Ramos (cell line): ENCODE data around the gene TMEM141.
"Not testable (repeated sequence)": the region's sequence is repeated elsewhere in the genome, so short reads cannot be mapped to it uniquely, and the experiment has no call there.

Experiments
- in situ Hi-C: fragments of 300-500 bp; cut with MboI; formaldehyde crosslinking; loops from one replicate; pipeline ENCODE4 v1.14.3; 2022; ENCODE audit warnings: low sequenced_read_pairs; ENCODE audit not compliant: unreplicated experiment

TMEM141 gene

DNA sequence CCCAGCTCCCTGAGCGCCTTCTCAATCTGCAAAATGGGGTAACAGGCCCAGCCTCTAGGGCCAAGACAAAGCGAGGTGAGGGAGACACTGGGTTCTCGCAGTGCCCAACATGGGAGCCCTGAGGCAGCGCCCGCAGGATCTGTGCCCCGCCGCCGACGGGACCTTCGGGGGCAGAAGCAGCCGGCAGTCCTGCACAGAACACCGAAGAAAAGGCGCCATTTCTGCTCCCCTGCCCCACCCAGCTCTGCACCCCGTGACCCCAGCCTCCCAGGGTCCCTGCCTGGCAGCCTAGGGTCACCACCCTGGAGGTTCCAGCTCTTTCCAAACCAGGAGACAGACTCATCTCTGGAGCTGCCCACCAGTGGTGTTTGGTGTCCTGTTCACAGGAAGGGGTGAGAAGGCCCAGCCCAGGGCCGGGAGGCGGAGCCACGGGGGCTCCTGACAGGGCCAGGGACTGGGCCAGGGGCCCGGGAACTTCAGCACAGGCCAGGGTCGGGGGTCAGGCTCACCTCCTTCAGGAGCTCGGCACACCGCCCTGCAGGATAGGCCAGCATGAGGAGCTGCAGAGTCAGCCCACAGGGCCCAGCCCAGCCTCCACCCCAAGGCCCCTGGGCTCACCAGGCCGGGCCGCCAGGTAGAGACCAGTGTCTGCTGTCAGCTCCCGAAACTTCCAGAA lies 36.4 kb upstream of the TMEM141 start:
- in situ Hi-C loops = no loop called here

DNA sequence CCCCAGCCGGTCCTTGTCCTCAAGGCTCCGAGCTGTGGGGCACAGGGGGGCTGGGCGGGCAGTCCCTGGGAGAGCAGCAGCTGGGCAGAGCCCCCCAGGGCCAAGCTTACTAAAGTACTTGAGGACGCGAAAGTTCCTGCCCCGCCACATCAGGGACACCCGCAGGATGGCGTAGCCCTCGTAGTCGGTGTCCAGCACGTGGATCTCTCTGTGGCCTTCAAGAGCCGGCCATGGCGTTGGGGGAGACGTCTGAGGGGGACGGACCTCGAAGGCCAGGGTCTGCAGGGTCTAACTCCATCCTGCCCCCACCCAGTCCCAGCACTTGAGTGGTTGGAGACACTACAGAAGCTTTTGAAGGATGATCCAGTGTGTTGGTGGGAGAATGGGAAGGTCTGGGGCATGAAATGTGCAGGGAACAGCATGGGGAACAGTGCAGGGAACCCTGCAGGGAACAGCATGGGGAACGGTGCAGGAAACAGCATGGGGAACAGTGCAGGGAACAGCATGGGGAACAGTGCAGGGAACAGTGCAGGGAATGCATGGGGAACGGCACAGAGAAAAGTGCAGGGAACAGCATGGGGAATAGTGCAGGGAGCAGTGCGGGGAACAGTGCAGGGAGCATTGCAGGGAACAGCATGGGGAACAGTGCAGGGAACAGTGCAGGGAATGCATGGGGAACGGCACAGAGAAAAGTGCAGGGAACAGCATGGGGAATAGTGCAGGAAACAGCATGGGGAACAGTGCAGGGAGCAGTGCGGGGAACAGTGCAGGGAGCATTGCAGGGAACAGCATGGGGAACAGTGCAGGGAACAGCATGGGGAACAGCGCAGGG lies 35.6 kb upstream of the TMEM141 start:
- in situ Hi-C loops = not testable (repeated sequence)

DNA sequence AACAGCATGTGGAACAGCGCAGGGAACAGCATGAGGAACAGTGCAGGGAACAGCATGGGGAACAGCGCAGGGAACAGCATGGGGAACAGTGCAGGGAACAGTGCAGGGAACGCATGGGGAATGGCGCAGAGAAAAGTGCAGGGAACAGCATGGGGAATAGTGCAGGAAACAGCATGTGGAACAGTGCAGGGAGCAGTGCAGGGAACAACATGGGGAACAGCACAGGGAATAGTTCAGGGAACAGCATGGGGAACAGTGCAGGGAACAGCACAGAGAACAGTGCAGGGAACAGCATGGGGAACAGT lies 35.1 kb upstream of the TMEM141 start:
- in situ Hi-C loops = no loop called here

DNA sequence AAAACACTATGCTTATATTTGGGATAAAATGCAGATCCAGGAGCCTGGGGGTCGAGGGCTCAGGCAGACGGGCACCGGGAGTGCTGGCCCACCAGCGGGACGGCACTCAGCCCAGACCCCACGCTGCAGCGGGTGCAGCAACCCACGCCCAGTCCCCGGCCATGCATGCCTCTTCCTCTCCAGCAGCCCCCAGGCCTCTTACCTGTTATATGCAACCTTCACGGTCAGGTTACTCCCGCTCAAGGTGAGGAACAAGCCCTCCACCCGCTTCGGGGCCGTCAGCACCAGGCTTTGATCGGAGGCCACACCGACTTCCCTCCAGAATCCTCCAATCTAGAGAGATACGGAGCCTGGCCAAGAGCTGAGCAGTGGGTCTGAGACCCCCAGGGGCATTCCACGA lies 34.3 kb upstream of the TMEM141 start:
- in situ Hi-C loops = no loop called here

DNA sequence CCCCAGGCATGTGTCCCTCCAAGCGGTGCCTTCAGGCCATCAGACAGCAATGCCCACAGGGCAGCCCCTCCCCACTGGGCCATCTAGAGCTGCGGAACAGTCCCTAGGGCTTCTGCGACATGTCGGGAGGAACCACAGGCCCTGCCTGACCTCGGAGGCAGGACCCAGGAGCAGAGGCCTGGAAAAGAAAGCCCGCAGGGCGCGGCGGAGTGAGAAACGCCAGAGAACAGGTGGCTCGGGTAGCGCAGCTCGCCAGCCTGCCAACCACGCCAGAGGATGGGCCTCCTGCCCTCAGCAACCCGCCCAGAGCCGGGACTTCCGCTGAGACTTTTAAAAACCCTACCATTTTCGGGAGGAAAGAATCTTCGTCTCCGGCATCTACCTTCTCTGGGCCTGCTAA lies 33.8 kb upstream of the TMEM141 start:
- in situ Hi-C loops = no loop called here

DNA sequence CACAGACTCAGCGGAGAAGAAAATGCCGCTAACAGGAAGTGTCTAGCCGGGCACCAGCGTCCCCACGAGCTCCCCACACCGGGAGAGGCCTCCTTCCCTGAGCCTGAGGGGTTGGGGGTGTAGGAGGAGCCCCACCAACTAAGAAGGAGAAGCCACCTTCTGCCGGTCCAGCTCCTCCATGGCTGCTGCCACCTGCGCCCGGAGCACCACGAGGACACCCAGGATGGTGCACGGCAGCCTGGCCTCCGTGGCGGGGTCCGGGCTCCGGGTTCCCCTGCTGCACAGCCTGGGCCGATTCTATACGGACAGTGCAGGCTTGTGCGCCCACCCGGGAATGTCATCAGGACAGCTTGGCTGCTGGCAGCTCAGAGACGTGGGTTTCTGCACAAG lies 33.4 kb upstream of the TMEM141 start:
- in situ Hi-C loops = no loop called here

DNA sequence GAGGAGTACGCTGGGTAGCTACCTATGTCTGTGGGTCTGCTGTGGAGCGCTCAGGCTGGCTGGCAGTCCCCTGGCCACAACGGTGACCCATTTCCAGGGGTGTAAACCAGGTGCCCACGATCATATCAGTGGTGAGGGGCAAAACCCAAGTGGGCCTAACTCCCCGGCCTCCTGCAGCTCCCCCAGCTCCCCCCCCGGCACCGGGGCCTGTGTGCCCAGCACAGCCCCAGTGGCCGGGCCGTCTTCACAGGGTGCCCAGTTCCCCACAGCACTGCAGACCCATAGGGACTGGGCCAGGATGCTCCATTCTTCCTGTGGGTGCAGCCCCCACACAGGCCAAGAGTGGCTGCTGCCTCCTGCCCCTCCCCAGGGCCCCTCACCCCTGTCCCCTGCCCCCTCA lies 32.1 kb upstream of the TMEM141 start:
- in situ Hi-C loops = no loop called here

DNA sequence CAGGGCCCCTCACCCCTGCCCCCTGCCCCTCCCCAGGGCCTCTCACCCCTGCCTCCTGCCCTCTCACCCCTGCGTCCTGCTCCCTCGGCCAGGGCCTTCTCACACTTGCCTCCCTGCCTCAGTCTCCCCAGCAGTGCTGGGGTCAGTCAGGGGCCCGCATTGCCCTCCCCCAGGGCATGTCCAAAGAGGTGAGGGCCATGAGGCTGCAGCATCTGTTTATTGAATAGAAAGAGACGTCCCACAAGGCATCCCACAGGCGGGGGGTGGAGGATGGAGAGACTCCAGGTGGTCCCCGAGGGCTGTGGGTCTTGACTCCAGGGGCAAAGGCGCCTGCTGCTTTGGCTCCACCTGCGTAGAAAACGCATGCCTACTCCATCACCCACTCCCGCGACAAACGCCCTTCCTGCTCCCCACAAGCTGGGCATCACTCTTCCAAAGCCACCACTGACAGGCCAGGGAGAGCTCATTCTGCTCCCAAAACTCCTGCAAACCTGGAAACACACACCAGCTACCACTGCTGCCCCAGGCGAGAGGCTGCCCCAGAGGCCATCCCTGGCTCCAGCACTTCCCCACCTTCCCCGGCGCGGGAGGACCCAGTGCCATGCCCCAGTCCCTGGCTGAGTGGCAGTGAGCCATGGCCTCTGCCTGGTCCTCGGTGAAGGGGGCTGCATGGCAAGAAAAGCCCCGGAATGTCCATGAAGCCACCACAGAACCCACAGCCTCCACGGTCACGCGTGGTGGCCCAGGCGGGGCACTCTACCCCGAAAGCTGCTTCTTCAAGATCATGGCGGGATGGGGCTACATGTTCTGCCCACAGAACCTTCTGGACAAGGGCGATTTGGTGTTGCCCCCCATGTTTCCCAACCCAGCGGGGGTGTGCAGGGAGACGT lies 31.5 kb upstream of the TMEM141 start:
- in situ Hi-C loops = no loop called here

DNA sequence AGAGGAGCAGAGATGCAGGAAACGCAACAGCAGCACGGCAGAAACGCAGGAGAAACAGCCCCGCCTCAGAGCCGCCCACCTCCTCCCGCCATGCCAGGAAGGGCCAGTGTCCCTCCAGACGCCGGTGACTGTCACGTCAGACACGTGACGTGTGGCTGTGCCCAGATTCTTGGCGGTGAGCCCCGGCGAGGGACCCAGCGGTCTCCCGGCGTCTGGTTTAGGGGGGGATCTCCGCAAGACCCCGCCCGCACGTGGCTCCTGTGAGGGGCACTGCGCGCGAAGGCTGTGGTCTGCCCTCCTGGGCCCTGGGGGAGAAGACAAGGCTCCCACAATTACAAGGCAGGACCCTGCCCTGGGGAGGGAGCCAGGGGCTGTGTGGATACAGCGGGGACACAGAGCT lies 30.7 kb upstream of the TMEM141 start:
- in situ Hi-C loops = no loop called here

DNA sequence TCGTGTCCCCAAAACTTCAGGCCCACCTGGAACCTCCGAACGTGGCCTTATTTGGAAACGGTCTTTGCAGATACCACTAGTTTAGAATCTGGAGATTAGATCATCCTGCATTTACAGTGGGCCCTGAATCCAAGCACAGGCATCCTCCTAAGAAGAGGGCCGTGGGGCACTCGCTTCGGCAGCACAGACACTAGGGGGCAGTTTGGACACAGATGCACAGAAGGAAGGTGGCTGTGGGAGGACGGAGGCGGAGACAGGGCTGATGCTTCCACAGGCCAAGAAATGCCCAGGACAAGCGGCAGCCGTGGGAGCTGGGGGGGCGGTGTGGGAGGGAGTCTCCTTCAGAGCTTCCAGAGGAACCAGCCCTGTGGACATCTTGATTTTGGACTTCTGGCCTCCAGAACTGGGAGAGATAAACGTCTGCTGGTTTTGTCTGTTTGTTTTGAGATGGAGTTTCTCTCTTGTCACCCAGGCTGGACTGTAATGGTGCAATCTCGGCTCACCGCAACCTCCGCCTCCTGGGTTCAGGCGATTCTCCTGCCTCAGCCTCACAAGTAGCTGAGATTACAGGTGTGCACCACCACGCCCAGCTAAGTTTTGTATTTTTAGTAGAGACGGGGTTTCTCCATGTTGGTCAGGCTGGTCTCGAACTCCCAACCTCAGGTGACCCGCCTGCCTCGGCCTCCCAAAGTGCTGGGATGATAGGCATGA lies 30.2 kb upstream of the TMEM141 start:
- in situ Hi-C loops = not testable (repeated sequence)

DNA sequence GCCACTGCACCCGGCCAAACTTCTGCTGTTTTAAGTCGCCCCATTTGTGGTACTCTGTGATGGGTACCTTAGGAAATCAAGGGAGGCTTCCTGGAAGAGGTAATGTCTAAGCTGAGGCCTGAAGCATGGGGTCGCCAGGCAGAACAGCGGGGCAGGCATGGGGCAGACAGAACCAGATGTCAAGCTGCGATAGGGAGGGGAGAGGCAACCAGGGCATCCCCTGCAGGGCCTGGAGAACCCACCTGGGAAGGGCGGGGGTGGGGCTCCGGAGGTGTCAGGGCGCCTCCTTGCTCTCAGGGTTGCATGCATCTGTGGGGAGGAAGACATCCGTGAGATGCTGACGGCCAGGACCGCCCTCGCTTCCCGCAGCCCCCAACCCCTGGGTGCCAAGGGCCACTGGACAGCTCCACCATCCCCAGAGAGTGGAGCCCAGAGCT lies 29.6 kb upstream of the TMEM141 start:
- in situ Hi-C loops = no loop called here

DNA sequence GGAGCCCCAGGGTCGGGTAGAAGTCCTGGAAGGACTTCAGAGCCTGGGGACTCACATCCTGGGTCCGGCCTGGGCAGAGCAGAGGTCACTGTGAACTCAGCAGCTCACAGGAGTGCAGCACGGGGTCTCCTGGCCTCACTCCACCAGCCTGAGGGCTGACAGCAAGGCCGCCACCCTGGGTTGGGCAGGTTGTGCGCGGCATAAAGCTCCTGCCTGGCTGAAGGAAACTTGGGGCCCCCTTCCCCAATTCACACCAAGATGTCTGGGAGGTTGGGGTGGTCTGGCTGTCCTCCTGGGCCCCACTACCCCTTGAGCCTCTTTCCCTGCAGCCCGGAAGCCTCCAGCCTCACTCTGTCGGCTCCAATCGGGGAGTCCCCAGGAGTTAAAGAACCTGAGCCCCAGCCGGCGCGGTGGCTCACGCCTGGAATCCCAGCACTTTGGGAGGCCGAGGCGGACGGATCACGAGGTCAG lies 28.9 kb upstream of the TMEM141 start:
- in situ Hi-C loops = no loop called here

DNA sequence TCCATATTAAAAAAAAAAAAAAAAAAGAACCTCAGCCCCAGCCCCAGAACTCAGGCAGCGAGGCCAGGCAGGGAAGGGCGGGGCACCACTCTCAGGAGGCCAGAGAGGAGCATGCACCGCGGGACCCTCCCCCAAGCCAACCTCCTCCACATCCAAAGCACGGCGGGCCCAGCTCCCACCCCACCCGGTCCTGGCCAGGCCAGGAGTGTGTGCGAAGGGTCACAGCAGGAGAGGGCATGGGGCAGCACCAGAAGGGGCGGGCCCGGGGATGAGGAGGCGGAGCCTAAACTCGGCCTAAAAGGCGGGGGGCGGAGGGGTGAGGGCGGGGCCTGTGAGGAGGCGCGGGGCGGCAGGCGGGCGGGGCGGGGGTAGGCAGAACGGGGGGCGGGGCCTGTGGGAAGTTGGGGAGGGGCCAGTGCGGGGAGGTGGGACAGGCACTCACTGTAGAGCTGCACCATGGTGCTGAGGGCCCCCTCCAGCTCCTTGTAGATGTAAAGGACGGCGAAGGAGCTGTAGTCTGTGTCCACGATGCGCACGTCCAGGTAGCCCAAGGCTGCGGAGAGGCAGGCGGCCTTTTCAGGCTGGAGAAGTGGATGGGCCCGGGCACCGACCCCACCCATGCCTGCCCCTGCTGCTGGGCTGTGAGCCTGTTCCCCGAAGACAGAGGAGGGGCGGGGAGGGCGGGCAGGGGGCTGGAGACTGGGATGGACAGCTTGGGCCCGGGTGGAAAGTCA lies 28.1 kb upstream of the TMEM141 start:
- in situ Hi-C loops = no loop called here

DNA sequence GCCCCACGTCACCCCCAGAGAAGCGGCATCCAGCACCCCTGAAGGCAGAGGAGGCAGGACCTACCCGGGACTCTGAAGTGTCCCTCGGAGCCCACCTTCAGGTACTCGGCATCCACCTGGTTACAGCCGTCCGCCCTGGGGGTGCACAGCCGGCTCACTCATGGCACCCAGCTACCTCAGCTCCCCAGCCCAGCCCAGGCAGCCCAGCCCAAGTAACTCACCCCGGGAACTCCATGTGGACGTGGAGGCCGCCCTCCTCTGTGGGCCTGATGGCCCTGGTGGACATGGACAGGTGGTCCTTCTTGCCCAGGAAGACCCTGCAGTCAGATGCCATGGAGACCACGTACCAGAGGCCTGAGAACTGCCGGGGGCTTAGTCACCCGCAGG lies 27.5 kb upstream of the TMEM141 start:
- in situ Hi-C loops = no loop called here

DNA sequence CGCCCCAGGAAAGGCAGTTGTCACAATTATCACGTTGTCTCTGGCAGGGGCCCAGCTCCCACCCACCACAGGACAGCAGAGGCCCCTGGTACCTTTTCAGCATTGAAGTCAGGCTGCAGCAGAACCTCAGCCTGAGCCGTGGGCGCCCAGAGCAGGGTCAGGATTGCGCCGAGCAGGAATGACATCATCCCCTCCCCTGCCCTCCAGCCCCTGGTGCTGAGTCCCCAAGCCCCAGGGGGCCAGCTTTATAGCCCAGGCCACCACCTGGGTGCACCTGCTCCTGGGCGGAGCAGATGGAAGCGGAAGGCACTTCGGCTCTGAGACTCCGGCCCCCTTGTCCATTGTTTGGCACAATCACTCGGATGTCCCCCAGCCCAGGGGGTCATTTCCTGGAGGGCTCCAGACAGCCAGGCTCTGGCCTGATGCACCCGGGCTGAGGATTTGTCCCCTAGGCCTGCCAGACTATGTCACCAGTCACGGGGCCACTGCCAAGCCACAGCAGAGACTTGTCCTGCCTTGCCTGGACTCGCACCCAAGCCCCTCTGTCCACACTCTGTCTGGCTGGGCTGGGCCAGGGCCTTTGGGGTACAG lies 26.7 kb upstream of the TMEM141 start, which contains the start of gene LCN15:
Gene LCN15, minus strand, starts transcription at position 218 of the 591 bp plus-strand sequence. Its CDS starts 30 bp downstream, at position 188.
- in situ Hi-C loops = no loop called here

DNA sequence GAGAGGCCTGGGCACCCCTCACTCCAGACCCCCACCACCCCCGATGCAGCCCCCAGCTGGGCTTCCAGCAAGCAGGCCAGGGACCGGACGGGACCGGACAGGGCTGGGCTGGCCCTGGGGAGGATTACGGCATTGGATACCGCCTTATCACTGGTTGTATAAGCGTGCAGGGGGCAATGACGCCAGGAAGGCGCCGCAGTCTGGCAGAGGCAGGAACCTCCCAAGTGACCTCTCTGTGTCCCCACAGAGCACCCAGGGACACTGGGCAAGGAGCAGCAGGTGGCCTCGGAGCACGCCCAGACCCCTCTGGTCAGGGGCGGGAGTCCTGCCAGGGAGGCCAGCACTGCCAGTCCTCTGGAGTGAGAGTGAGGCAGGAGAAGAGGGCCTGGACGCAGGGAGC lies 26.1 kb upstream of the TMEM141 start:
- in situ Hi-C loops = no loop called here

DNA sequence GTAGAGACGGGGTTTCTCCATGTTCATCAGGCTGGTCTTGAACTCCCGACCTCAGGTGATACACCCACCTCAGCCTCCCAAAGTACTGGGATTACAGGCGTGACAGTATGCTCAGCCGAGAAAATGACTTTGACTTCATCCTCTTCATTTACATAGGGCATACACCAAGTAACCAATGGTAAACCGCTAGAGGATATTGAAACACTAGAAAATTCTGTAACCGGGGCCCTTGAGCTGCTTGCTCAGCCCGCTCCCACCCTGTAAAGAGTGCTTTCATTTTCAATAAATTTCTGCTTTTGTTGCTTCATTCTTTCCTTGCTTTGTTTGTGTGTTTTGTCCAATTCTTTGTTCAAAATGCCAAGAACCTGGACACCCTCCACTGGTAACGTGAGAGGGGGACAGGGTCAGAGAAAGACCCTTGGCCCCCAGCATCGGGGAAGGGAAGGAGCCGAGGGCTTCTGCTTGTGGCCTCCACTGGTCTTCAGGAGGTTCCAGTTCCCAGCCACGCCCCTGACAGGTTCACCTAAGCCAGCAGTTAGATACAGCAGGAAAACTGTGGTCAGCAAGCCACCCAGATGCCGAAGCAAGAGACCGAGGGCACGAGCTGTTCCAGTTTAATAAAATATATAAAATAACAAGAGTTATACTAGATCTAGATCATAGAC lies 25.3 kb upstream of the TMEM141 start:
- in situ Hi-C loops = not testable (repeated sequence)

DNA sequence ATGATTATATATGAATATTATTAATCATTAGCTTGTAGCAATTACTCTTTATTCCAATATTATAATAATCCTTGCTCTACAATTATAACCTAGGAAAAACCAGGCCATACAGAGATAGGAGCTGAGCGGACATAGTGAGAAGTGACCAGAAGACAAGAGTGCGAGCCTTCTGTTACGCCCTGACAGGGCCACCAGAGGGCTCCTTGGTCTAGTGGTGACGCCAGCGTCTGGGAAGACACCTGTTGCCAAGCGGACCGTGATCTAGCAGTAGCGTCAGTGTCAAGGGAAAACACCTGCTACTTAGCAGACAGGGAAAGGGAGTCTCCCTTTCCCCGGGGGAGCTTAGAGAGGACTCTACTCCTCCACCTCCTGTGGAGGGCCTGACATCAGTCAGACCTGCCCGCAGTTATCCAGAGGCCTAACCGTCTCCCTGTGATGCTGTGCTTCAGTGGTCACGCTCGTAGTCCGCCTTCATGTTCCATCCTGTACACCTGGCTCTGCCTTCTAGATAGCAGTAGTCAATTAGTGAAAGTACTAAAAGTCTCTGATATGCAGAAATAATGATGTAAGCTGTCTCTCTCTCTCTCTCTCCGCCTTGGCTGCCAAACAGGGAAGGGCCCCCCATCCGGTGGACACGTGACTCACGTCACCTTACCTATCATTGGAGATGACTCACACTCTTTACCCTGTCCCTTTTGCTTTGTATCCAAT lies 24.6 kb upstream of the TMEM141 start:
- in situ Hi-C loops = not testable (repeated sequence)
